BJ (cell line): ENCODE measurements around the gene INPP5E. TPM values are rescaled to one million over a fixed set of nuclear protein-coding genes. Genes with fewer than 3 reads are reported as not detected.
A peak's percentile ranks its signal among the peaks of the same experiment; 100 is the strongest.

Experiments used
- CTCF ChIA-PET: fragments of 350-600 bp; formaldehyde crosslinking; extraction: SDS; loops from one replicate; lab custom pipeline; 2021; ENCODE audit warnings: antibody characterized with exemption, inconsistent platforms; lab: Yijun Ruan, JAX
- POLR2A ChIA-PET: fragments of 300-600 bp; sonication (Branson Sonifier 250); formaldehyde crosslinking; extraction: SDS; loops from one replicate; lab custom pipeline; 2021; ENCODE audit warnings: antibody characterized with exemption; lab: Charles Lee
- DNase-seq: peaks from one replicate; pipeline ENCODE4 v3.0.0-alpha.2; 2011; ENCODE audit warnings: low read depth
- H3K27me3 ChIP-seq: 2 replicates; pipeline ENCODE4 v1.6.0; 2011; ENCODE audit warnings: low read length; ENCODE audit not compliant: control insufficient read depth, insufficient read depth
- H3K36me3 ChIP-seq: 2 replicates; pipeline ENCODE4 v1.5.1; 2011; ENCODE audit warnings: low read length; ENCODE audit not compliant: control insufficient read depth, insufficient read depth
- H3K4me3 ChIP-seq: 2 replicates; pipeline ENCODE4 v1.5.1; 2011; ENCODE audit warnings: low read depth, mild to moderate bottlenecking, control low read depth, low read length
- polyA plus RNA-seq: library from polyadenylated mRNA; depleted of rRNA; stranded (reverse); fragments of >200 nt; gene quantifications from 2 replicates; pipeline ENCODE4 v1.2.3, GENCODE V29; 2011
- TF ChIP-seq, protein P1 (sequence below): IDR thresholded peaks from 2 replicates; pipeline ENCODE4 v1.5.1; 2011; ENCODE audit warnings: low read depth, mild to moderate bottlenecking, control low read depth, inconsistent platforms, low read length, moderate library complexity; ENCODE audit not compliant: insufficient read depth

INPP5E gene
- polyA plus RNA-seq, 1 experiment: 5.6 TPM

GRCh38 chr9:136416427-136416826, 23.2 kb downstream of the INPP5E start:
- TF ChIP-seq, protein P1, sequence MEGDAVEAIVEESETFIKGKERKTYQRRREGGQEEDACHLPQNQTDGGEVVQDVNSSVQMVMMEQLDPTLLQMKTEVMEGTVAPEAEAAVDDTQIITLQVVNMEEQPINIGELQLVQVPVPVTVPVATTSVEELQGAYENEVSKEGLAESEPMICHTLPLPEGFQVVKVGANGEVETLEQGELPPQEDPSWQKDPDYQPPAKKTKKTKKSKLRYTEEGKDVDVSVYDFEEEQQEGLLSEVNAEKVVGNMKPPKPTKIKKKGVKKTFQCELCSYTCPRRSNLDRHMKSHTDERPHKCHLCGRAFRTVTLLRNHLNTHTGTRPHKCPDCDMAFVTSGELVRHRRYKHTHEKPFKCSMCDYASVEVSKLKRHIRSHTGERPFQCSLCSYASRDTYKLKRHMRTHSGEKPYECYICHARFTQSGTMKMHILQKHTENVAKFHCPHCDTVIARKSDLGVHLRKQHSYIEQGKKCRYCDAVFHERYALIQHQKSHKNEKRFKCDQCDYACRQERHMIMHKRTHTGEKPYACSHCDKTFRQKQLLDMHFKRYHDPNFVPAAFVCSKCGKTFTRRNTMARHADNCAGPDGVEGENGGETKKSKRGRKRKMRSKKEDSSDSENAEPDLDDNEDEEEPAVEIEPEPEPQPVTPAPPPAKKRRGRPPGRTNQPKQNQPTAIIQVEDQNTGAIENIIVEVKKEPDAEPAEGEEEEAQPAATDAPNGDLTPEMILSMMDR: no peak
- H3K36me3 ChIP-seq: peaks cover 52% of the 10 kb centered on the region
- POLR2A ChIA-PET: no interaction called here
- CTCF ChIA-PET: interaction anchor here (1.2 kb wide), 1 partner anchor 24 kb away, joined by 4 read pairs; no protein-coding TSS in a partner anchor
- H3K27me3 ChIP-seq: no peaks in the 10 kb centered on the region
- DNase-seq: no peak
- H3K4me3 ChIP-seq: no peak overlapping the region

- no peak overlapping the region for H3K4me3 ChIP-seq
- CTCF ChIA-PET: interaction anchor here (1.2 to 1.4 kb wide), 3 partner anchors 12 kb away, joined by 3 to 6 read pairs (median 4); no protein-coding TSS in a partner anchor
- H3K27me3 ChIP-seq: no peaks in the 10 kb centered on the region
- TF ChIP-seq, protein P1: no peak
- no peak for DNase-seq
- peaks cover 38% of the 10 kb centered on the region for H3K36me3 ChIP-seq
- POLR2A ChIA-PET: no interaction called here
Measured at GRCh38 chr9:136412962-136413361, 26.7 kb downstream of the INPP5E start.

- Histone ChIP-seq H3K27me3 (no peaks in the 10 kb centered on the region), H3K4me3 (peak overlapping the region; percentile 99), H3K36me3 (peaks cover 36% of the 10 kb centered on the region)
- ChIA-PET CTCF (no interaction called here), POLR2A (no interaction called here)
- TF ChIP-seq, protein P1: no peak
- DNase-seq: no peak
Measured at GRCh38 chr9:136411378-136411777, 28.3 kb downstream of the INPP5E start.

DNA sequence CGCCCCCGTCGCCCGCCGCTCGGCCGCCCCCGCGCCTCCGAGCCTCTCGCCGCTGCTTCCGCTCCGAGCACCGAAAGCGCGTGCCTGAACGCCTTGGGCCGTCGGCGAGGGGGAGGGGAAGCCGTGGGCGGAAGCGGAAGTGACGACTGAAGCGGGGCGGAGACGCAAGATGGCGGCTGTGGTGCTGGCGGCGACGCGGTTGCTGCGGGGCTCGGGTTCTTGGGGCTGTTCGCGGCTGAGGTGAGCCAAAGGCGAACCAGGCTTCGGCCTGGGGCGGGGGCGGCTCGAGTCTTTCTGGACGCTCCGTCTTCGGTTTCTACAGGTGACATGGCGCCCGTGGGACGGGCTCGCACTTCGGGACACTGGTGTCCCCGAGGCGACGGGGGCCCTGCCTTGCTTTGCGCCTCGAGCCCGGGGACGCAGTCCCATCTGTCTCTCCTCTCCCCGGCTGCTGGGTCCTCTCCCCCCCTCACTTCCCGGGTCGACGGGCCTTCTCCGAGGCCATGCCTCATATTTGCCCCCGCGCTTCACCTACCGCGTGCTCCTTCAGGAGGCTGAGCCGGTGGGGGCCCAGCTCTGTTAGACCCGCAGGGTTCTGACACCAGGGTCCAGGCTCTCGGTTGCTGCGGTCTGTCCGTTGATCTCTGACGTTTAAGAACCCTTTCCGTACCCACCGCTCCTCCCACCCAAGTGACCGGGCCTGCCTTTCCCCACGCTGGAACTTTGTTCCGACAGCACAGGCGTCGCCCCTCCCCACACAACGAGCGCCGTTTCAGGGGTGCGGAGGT, 29.0 kb downstream of the INPP5E start, which contains the start of the genes ENTR1 and PMPCA:
ENTR1 (minus strand) TSS at position 115 of the 788 bp plus-strand sequence. CDS start 217 bp downstream, outside the sequence.
PMPCA (plus strand) TSS at position 159 of the 788 bp plus-strand sequence; CDS start at position 170, 11 bp downstream.
- H3K36me3 ChIP-seq: peaks cover 31% of the 10 kb centered on the region
- CTCF ChIA-PET: interaction anchor here (1.1 to 1.2 kb wide), 2 partner anchors 10 to 74 kb away, joined by 3 to 5 read pairs; no protein-coding TSS in a partner anchor
- POLR2A ChIA-PET: no interaction called here
- peak; percentile 26 for DNase-seq
- no peaks in the 10 kb centered on the region for H3K27me3 ChIP-seq
- TF ChIP-seq, protein P1: no peak
- peak within 1 kb of the TSS; percentile 99 for H3K4me3 ChIP-seq
